ENCODE measurements around the gene CXCL16.
"Not testable (repeated sequence)": the region's sequence is repeated elsewhere in the genome, so short reads cannot be mapped to it uniquely, and the experiment has no call there.

CXCL16 gene

GRCh38 chr17:4704991-4705390 lies 34.7 kb downstream of the CXCL16 start:
- FAIRE-seq (no peak), DNase-seq (ENCODE audit: extremely low spot score, insufficient read length, low read depth) (no peak)

- not testable (repeated sequence) for FAIRE-seq; DNase-seq (ENCODE audit: extremely low spot score, insufficient read length, low read depth)
Measured at GRCh38 chr17:4704574-4704907, 35.2 kb downstream of the CXCL16 start.

GRCh38 chr17:4703330-4703691 lies 36.4 kb downstream of the CXCL16 start:
- FAIRE-seq (no peak), DNase-seq (ENCODE audit: extremely low spot score, insufficient read length, low read depth) (no peak)

DNA sequence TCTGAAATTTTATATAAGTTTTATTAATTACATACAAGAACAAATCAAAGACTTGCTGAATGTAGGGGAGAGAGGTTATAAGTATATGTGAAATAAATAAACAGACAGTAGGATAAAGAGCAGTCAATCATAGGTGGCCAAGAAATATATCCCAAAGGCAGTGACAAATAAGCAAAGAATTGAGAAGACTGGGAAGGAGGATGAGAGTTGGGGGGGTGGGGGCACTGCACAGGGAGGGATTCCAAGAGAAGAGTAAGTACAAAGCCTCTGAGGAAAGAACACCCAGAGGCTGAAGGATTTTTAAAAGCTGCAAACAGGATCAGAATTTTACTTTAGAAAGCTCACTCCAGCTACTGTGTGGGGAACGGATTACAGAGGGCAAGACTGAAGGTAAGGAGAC lies 38.6 kb downstream of the CXCL16 start:
- DNase-seq (ENCODE audit: extremely low spot score, insufficient read length, low read depth) (no peak), FAIRE-seq (no peak)

- FAIRE-seq; DNase-seq (ENCODE audit: extremely low spot score, insufficient read length, low read depth): not testable (repeated sequence)
Measured at GRCh38 chr17:4699401-4700056, 40.2 kb downstream of the CXCL16 start.

DNA sequence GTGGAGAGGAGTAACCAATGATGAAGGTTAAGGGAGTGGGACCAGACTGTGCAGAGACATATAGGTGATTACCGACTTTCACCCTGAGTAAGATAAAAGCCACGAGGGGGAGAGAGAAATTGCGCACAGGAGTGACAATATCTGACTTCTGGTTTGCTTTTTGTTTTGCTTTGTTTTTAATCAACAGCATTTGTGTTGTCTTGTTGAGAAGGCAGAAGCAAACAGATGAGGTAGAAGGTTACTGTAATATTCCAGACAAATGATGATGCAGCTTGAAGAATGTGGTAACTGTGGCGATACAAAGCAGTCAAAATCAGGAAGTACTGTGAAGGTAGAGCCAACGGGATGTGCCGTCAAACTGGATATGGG lies 43.3 kb downstream of the CXCL16 start:
- FAIRE-seq (peak; percentile 84), DNase-seq (ENCODE audit: extremely low spot score, insufficient read length, low read depth) (no peak)

- FAIRE-seq: no peak
- no peak for DNase-seq (ENCODE audit: extremely low spot score, insufficient read length, low read depth)
Measured at GRCh38 chr17:4693416-4693815, 46.3 kb downstream of the CXCL16 start.

GRCh38 chr17:4691686-4692085 lies 48.0 kb downstream of the CXCL16 start:
- DNase-seq (ENCODE audit: extremely low spot score, insufficient read length, low read depth): no peak
- no peak for FAIRE-seq

GRCh38 chr17:4690745-4691144 lies 49.0 kb downstream of the CXCL16 start:
- DNase-seq (ENCODE audit: extremely low spot score, insufficient read length, low read depth): no peak
- FAIRE-seq: no peak

DNA sequence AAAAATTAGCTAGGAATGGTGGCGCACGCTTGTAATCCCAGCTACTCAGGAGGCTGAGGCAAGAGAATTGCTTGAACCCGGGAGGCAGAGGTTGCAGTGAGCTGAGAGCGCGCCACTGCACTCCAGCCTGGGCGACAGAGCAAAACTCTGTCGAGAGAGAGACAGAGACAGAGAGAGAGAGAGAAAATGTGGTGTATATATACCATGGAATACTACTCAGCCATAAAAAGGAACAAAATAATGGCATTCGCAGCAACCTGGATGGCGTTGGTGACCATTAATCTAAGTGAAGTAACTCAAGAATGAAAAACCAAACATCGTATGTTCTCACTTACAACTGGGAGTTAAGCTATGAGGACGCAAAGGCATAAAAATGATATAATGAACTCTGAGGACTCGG lies 49.9 kb downstream of the CXCL16 start:
- FAIRE-seq; DNase-seq (ENCODE audit: extremely low spot score, insufficient read length, low read depth): not testable (repeated sequence)

DNA sequence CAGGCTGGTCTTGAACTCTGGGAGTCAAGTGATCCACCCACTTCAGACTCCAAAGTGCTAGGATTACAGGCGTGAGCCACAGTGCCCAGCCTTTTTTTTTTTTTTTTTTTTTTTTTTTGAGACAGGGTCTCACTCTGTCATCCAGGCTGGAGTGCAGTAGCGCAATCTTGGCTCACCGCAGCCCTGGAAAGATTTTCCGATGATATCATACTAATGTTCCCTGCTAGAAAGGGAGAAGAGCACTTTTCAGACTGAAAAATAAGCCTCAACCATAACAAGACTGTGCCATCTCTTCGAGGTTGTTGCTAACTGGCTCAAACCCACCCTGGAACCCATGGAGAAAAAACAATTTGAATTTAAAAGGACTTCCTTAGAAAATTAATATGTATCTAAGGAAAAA lies 56.0 kb downstream of the CXCL16 start:
- FAIRE-seq; DNase-seq (ENCODE audit: extremely low spot score, insufficient read length, low read depth): not testable (repeated sequence)
